NCI-H82 treated with DMSO at 0.1 percent for 48 hours (cell line): Measurements from ENCODE around the gene SCP2.
"Not testable (repeated sequence)": the region's sequence is repeated elsewhere in the genome, so short reads cannot be mapped to it uniquely, and the experiment has no call there.

ENCODE experiments used
- DNase-seq: peaks from one replicate; lab custom pipeline; 2025; ENCODE audit not compliant: unreplicated experiment; lab: John Stamatoyannopoulos, UW

The SCP2 gene

DNA sequence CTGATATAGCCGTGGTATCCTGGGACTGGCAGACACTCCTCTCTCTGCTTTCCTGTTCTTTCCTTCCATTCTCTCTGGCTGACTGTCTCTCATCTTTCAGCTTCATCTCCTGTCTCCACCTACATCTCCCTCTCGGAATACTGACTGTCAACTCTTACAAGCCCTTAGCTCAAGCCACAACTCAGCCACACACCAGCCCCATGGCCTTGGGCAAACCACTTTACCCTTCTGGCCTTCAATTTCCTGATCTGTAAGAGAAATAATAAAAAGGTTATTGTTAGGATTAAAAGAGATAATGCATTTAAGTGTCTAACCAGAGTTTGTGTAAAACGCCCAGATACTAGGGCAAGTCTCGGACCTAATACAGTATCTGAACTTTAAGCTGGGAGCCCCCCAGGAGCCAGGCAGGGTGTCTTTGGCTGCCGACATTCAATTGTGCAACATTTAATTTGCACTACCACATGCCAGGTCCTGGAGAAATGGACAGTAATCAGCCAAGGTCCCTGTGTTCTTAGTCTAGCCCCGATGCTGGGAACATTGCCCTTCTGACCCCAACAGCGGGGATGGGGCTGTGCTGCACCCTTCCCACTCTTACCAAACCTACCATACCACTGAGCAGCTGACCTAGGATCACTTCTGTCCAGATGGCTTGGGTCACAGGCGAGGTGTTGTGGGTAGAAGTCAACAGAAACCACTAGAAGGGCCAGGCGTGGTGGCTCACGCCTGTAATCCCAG lies 10.7 kb upstream of the SCP2 start:
- DNase-seq = no peak

DNA sequence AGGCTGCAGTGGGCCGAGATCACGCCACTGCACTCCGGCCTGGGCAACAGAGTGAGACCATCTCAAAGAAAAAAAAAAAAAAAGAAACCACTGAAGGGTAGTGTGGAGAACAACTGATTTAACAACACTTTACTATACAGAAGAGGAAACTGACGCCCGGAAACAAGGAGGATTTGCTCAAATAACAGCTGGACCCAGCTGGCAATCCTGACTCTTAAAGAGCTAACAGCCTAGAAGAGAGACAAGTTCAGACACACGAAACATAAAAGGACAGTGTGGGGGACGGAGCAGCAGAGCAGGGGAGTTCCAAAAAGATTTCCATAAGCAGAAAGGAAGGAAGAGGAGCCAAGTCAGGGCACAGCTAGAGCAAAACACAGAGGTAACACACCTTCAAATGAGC lies 9.9 kb upstream of the SCP2 start:
- no peak for DNase-seq

DNA sequence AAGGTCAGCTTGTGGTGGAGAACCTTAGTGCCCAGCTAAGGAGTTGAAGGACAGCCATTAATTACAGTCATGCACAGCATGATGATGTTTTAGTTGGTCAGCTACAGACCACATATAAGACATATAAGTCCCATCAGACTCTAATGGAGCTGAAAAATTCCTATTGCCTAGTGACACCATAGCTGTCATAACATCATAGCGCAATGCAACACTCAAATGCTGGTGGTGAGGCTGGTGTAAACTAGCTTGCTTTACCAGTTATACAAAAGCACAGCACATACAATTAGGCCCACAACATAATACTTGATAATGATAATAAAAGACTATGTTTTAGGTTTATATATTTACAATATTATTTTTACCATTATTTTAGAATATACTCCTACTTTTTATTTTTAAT lies 9.5 kb upstream of the SCP2 start:
- no peak for DNase-seq

DNA sequence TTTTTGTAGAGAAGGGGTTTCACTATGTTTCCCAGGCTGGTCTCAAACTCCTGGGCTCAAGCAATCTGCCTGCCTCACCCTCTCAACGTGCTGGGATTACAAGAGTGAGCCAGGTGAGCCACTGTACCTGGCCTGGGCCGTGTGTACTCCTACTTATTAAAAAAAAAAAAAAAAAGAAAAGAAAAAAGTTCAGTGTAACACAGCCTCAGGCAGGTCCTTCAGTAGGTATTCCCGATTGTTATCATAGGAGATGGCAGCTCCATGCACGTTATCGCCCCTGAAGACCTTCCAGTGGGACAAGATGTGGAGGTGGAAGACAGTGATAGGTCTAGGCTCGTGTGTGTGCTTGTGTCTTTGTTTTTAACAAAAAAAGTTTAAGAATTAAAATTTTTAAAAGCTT lies 8.9 kb upstream of the SCP2 start:
- DNase-seq = no peak

DNA sequence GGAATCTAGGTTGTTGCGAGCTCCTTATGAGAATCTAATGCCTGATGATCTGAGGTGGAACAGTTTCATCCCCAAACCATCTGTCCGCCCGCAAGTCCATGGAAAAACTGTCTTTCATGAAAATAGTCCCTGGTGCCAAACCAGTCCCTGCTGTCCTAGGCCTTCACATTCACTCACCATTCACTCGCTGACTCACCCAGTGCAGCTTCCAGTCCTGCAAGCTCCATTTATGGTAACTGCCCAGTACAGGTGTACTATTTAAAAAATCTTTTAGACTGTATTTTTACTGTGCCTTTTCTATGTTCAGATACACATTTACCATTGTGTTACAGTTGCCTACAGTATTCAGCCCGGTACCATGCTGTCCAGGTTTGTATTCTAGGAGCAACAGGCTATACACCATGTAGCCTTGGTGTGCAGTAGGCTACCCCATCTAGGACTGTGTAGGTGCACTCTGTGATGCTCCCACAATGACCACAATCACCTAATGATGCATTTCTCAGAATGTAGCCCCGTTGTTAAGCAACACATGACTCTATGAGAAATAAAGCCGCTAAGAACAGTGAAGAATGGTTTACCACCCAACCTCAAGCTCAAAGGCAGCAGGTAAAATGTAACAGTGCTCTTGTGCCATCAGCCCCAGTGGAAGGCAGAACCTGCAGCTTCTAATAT lies 7.9 kb upstream of the SCP2 start:
- no peak for DNase-seq

DNA sequence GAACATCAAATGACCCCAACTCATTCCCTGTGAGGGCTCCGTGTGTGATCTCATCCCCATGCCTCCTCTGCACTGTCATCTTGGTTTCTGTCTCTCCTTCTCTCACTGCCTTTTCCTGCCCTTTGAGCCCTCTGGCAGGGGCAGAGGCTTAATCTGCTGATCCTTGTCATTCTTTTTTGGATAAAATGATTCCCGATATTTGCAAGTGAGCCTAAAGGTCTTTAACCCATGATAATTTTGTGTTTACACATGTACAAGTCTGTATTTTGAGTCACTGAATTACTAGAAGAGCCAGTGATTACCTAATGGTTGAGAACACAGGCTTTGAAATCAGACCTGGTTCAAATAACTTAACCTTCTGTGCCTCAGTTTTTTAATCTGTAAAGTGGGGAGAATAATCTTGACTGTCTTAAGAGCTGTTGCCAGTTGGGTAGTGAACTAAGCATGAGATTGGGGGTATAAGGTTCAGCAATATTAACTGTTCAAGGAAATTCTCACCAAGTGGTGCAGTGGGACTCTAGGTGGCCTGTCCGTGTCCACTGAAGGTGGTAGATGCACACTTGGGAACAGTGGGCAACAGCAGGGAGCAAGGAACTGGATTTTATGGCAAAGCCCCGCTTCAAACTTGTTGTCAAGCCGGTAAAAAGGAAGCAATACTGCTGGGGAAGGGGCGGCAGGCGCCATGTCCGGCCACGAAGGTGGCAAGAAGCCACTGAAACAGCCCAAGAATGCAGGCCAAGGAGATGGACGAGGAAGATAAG lies 7.2 kb upstream of the SCP2 start:
- DNase-seq = no peak

DNA sequence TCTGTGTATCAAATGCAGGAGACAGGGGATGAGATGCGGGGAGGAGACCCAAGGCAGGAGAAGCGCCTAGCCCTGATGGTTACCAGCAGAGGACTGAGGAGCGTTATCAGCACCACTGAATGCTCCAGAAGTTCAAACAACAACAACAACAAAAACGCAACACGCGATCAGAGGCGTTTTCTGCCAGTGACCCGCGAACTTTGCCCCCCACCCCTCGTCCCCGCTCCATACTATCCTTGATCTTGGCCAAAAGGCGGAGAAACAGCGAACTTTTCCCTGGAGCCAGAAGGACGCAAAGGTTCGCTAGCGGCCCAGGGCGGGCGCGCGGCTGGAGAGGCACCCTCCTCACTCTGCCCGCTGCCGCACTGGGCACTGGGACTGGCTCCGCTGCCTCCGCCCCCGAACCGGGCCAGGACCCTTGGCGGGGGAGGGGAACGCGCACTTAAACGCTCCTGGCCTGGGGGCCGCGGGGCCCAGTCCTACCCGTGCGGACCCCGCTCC lies 6.2 kb upstream of the SCP2 start:
- DNase-seq = no peak

- DNase-seq = peak; percentile 19
These were observed 1.5 kb upstream of the SCP2 start for GRCh38 chr1:52925571-52926005.

DNA sequence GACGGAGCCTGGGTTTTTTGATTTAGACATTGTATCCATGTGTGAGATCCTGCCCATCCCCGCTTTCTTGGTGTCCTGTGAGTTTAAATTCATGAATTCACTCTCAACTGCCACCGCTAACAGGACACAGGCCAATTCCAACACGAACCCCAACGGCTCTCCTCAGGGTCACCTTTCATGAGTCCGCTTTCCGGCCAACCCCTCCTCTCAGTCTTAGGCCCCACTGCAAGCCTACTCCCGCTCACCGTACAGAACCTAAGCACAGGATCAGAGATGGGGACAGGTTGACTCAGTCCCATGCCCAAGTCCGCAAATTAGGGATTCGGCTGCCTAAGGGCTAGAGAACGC lies 238 bp upstream of the SCP2 start:
- DNase-seq = no peak

DNA sequence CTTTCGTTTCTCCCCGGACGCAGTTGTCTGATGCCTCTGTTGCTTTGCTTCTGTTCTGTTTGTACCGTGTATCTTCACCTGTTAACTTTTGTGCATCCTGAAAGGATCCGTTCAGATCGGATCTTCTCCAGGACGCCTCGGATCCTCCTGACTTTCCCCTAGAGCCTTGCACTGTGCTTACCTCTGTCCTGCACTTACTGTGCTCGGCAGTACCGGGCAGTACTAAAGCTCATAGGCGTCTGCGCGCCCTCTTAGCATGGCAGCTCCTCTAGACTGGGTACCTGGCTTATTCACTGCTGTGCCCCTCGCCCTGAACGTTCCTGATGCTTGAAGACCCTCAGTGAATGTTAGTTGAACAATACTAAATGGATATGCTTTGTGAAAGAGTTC lies 934 bp downstream of the SCP2 start:
- DNase-seq = no peak

DNA sequence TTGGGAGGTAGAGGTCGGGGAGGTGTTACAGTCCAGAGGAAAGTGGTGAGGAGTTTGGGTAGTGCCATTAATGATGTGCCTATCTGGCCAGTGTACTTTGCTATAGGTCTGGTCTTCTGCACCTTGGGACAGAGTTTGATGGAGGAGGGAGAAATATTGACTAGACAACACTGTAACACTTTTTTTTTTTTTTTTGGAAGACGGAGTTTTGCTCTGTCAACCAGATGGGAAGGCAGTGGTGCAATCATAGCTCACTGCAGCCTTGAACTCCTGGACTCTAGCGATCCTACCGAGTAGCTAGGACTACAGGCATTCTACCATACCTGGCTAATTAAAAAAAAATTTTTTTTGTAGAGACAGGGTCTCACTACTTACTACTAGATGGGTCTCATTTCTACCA lies 1.9 kb downstream of the SCP2 start:
- no peak for DNase-seq

GRCh38 chr1:52937433-52938182 lies 10.5 kb downstream of the SCP2 start:
- DNase-seq = no peak

DNA sequence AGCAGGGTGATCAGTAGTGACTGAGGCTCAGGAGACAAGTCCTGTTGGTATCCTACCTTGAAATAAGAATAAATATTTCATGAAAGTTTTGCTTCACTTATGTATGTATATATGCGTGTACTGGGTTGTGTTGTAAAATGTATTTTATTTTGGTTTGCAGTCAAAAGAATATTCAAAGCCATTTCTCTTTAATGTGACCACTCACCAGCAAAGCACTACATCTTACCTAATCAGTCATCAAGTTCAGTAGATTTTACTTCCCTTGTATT lies 11.0 kb downstream of the SCP2 start:
- no peak for DNase-seq

DNA sequence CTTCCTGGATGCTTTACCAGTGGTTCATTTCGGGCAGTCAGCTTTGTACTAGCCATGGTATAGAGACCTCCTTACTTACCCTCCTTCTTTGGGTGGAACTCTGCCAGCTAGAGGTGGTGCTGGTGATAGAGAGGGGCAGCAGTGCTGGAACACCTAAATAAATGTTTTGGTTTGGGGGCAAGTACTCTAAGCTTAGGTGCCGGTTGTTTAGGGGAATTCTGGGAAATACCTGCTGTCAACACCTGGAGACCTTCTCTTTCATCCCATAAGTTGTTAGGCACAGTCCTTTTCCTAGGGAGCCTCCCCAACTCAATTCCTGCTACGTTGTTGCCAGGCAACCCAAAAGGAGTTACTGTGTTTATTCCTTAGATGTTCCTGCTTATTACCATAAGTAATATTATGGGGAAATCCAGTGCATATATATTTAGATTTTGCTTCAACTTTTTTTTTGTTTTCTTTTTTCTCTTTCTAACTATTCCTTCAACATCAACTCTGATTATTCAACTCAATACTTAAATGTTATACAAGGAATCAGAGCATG lies 16.9 kb downstream of the SCP2 start:
- no peak for DNase-seq

GRCh38 chr1:52944566-52944965 lies 17.5 kb downstream of the SCP2 start:
- DNase-seq = no peak

DNA sequence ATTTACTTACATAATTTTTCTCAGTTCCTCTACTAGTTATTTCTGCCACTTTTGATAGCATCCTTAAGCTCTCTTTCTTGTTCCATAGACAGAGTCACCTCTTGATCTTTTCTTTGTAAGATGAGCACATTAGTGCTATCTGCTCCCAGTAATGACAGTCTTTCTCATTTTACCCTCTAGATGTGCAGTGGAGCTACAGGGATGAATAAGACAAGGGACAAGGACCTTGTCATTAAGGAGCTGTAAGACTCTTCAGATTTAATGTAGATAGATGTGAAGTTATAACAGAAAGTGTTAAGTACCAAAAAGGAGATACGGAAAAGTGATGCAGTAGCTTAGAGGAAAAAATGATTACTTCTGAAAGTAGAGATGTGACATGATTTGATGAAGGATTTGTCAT lies 20.4 kb downstream of the SCP2 start:
- DNase-seq = no peak

GRCh38 chr1:52949602-52950001 lies 22.5 kb downstream of the SCP2 start:
- not testable (repeated sequence) for DNase-seq

DNA sequence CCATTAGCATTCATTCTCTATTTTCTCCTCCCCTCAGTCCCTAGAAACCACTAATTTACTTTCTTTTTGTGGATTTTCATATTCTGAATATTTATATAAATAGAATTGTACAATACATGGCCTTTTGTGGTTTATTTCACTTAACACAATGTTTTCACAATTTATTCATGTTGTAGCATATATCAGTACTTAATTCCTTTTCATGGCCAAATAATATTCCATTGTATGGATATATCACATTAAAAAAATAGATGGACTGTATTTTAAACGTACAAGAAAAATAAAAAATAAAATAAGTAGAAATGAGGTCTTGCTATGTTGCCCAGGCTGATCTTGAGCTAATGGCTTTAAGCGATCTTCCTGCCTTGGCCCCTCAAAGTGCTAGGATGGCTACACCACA lies 25.0 kb downstream of the SCP2 start:
- DNase-seq = no peak

GRCh38 chr1:52955129-52955970 lies 28.3 kb downstream of the SCP2 start:
- DNase-seq = no peak

GRCh38 chr1:52963101-52963500 lies 36.0 kb downstream of the SCP2 start:
- DNase-seq = no peak
